Measurements from ENCODE around the gene MCF2L2. TPM values are rescaled to one million over a fixed set of nuclear protein-coding genes. Genes with fewer than 3 reads are reported as not detected.

MCF2L2 gene
- total RNA-seq, 4 donors from 2014 or later: 0.13 to 0.49 (median 0.22) TPM; not detected in 1

GRCh38 chr3:183208800-183209199 is 219.6 kb downstream of the MCF2L2 start:
- WGBS, 2 donors: 79% methylated on average over 2 of the region's 2 CpGs
- intact Hi-C loops (cut with DNase I): no loop called here
- Histone ChIP-seq H3K36me3 (no peaks in the 10 kb centered on the region), H3K4me1 (no peaks in the 10 kb centered on the region), H3K27ac (no peak overlapping the region), H3K9me3 (no peaks in the 10 kb centered on the region), H3K4me3 (replicated peaks in 1 of 3) (no peak overlapping the region), H3K27me3 (no peaks in the 10 kb centered on the region)
- no peak for TF ChIP-seq POLR2A (IDR thresholded peaks at IDR 0.05)
- TF ChIP-seq, protein P1, sequence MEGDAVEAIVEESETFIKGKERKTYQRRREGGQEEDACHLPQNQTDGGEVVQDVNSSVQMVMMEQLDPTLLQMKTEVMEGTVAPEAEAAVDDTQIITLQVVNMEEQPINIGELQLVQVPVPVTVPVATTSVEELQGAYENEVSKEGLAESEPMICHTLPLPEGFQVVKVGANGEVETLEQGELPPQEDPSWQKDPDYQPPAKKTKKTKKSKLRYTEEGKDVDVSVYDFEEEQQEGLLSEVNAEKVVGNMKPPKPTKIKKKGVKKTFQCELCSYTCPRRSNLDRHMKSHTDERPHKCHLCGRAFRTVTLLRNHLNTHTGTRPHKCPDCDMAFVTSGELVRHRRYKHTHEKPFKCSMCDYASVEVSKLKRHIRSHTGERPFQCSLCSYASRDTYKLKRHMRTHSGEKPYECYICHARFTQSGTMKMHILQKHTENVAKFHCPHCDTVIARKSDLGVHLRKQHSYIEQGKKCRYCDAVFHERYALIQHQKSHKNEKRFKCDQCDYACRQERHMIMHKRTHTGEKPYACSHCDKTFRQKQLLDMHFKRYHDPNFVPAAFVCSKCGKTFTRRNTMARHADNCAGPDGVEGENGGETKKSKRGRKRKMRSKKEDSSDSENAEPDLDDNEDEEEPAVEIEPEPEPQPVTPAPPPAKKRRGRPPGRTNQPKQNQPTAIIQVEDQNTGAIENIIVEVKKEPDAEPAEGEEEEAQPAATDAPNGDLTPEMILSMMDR (IDR thresholded peaks at IDR 0.05): no peak
- DNase-seq: no peak

GRCh38 chr3:183208260-183208659 is 220.2 kb downstream of the MCF2L2 start:
- WGBS, 2 donors: 93 to 95% methylated on average over 2 of the region's 2 CpGs
- H3K4me1 ChIP-seq: no peaks in the 10 kb centered on the region
- H3K36me3 ChIP-seq: no peaks in the 10 kb centered on the region
- TF ChIP-seq POLR2A (IDR thresholded peaks at IDR 0.05): no peak
- TF ChIP-seq, protein P1 (IDR thresholded peaks at IDR 0.05): no peak
- no peak overlapping the region for H3K4me3 ChIP-seq (replicated peaks in 1 of 3)
- no peak for DNase-seq
- H3K27me3 ChIP-seq: no peaks in the 10 kb centered on the region
- intact Hi-C loops (cut with DNase I): no loop called here
- no peaks in the 10 kb centered on the region for H3K9me3 ChIP-seq
- no peak overlapping the region for H3K27ac ChIP-seq

- no peak for DNase-seq
- Histone ChIP-seq H3K4me3 (replicated peaks in 1 of 3) (no peak overlapping the region), H3K27me3 (no peaks in the 10 kb centered on the region), H3K36me3 (no peaks in the 10 kb centered on the region), H3K27ac (no peak overlapping the region), H3K4me1 (no peaks in the 10 kb centered on the region), H3K9me3 (no peaks in the 10 kb centered on the region)
- intact Hi-C loops (cut with DNase I): no loop called here
- TF ChIP-seq, protein P1 (IDR thresholded peaks at IDR 0.05): no peak
- TF ChIP-seq POLR2A (IDR thresholded peaks at IDR 0.05): no peak
Measured at GRCh38 chr3:183203670-183204069, 224.7 kb downstream of the MCF2L2 start.

DNA sequence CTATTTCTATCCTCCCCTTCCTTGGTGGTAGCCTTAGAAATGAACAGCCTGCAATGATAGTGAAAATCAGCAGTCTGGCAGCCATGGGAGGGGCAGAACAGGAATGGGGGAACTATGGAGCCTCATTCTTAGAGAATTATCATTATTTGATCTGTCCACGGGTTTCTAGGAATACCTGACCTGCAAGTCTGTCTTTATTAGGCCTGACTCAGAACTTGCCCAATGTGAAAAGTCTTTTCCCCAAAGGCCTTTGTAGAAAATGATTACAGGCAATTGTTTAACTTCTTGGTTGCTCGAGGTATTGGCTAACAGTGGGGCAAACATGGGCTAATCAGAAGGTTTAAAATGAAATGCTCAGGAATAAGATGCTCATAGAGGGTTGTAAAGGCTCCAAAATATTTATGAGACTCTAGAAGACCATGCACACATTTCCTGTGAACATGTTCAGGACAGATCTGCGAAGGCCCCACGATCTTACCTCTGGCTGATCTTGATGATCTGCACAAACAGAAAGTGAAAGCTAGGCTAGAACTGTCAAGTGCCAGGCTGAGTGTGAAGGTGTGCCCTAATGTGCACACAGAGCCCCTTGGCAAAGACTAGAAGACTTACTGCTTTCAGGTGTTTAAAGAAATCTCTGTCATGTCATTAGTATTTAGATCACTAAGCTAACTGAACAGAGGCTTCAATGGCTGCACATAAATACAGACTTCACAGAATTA is 226.3 kb downstream of the MCF2L2 start:
- Histone ChIP-seq H3K4me3 (replicated peaks in 1 of 3) (no peak overlapping the region), H3K36me3 (no peaks in the 10 kb centered on the region), H3K27me3 (no peaks in the 10 kb centered on the region), H3K4me1 (no peaks in the 10 kb centered on the region), H3K9me3 (no peaks in the 10 kb centered on the region), H3K27ac (no peak overlapping the region)
- DNase-seq: peak in 1 of 2 donors; percentile 19
- no peak for TF ChIP-seq POLR2A (IDR thresholded peaks at IDR 0.05)
- TF ChIP-seq, protein P1 (IDR thresholded peaks at IDR 0.05): no peak
- intact Hi-C loops (cut with DNase I): no loop called here
- 85 to 87% methylated on average over 4 of the region's 4 CpGs for WGBS, 2 donors

GRCh38 chr3:183198939-183199338 is 229.5 kb downstream of the MCF2L2 start:
- DNase-seq: no peak
- WGBS, 2 donors: 61 to 69% methylated on average over 1 of the region's 1 CpG
- H3K27me3 ChIP-seq: no peaks in the 10 kb centered on the region
- no peaks in the 10 kb centered on the region for H3K9me3 ChIP-seq
- H3K27ac ChIP-seq: no peak overlapping the region
- TF ChIP-seq, protein P1 (IDR thresholded peaks at IDR 0.05): no peak
- no peak for TF ChIP-seq POLR2A (IDR thresholded peaks at IDR 0.05)
- intact Hi-C loops (cut with DNase I): no loop called here
- no peak overlapping the region for H3K4me3 ChIP-seq (replicated peaks in 1 of 3)
- H3K4me1 ChIP-seq: no peaks in the 10 kb centered on the region
- no peaks in the 10 kb centered on the region for H3K36me3 ChIP-seq

Measured in thyroid gland (tissue), 4 donors.